GM19043 (cell line): ENCODE measurements around the gene SAYSD1.
A peak's percentile ranks its signal among the peaks of the same experiment; 100 is the strongest.
"Not testable (repeated sequence)": the region's sequence is repeated elsewhere in the genome, so short reads cannot be mapped to it uniquely, and the experiment has no call there.

Experiments
- ATAC-seq: cut with Tn5 transposase; IDR thresholded peaks from one replicate; pipeline ENCODE4 v1.9.1; 2021; ENCODE audit warnings: low read depth; ENCODE audit not compliant: unreplicated experiment

Gene SAYSD1, protein sequence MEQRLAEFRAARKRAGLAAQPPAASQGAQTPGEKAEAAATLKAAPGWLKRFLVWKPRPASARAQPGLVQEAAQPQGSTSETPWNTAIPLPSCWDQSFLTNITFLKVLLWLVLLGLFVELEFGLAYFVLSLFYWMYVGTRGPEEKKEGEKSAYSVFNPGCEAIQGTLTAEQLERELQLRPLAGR

DNA sequence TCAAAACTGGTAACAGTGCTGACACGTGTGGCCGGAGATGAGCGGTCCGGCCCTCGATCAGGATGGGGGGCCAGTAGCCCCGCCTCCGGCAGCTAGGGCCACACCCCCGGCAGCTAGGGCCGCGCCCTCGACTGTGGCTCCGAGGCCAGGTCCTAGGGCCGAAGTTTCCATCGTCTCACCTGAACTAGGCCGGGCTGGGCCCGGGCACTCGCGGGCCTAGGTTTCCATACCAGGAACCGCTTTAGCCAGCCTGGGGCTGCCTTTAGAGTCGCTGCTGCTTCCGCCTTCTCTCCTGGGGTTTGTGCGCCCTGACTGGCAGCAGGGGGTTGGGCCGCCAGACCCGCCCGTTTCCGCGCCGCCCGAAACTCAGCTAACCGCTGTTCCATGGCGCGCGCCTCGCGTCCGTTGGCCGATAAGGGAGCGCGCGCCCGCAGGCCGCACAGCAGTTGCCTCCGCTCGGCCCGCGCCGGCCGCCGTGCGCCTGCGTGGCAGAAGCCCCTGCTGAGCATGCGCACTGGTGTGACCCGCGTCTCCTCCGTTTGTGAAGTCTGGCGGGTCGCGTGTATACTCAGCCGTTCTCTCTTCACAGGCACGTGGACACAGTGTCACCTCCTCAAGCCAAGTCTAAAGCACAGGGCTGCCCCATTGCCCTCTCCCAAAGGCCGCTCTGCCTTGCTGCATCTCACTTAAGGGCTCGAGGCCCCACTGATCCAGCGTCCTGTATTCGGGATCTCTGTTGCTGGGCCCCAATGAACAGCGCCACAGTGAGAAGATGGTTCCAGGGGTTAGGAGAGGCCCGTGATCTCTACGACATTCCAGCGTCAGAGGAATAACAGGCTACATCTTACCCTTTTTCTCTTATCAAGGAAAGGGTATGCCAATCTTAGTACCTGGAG, at the start of gene SAYSD1:
SAYSD1 (minus strand) TSS at position 483 of the 896 bp plus-strand sequence; CDS start at position 386, 97 bp downstream.
- peak; percentile 89 for ATAC-seq

DNA sequence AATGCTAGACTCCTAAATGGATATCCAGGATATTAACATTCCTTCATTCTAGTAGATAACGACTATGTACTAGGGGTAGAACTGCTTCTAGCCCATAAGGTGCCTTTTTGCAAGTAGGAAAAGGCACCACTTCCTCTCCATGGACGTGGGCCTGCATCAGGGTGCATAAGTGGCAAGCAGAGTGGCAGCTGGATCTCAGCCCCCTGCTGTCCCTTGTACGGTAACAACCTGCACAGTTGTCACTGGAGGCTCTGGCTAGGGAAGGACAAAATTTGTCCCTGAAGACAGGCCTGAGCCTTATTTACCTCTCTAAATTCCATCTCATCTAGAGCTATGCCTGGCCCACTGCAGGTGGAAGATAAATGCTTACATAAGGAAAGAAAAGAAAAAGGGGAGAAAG, 42.5 kb upstream of the SAYSD1 start:
- ATAC-seq = no peak

DNA sequence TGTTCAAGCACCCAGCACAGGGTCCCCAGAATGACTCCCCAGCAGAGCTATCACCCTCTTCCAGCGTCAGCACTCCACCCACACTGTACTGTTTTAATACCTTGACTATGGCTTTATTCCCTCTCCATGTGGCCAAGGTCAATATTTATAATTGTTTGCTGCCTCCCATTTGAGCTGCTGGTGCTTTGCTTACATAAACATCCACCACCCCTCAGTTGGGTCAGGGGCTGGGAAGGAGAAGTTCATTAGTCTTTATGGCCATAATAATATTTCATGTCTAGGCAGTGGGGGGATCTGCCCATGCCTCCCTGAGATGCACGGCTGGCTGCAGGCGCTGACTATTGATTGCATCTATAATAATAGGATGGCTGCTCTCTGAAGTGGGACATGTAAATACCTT, 41.8 kb upstream of the SAYSD1 start:
- no peak for ATAC-seq

DNA sequence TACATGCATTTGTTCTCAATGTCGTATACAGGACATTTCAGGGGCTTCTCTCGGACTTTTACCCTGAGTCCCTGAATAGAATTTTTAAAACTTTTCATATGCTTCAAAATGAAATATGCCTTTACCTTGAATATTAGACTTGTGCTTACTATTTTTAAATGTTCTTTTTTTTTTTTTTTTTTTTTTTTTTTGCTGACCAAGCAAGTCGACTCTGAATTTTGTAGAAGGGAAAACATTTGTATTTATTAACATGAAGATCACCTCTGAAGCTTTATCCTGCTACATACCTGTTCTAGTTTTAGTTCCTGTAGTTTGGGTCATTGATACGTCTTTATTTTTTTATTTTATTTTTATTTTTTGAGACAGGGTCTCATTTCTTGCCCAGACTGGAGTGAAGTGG, 39.7 kb upstream of the SAYSD1 start:
- no peak for ATAC-seq

DNA sequence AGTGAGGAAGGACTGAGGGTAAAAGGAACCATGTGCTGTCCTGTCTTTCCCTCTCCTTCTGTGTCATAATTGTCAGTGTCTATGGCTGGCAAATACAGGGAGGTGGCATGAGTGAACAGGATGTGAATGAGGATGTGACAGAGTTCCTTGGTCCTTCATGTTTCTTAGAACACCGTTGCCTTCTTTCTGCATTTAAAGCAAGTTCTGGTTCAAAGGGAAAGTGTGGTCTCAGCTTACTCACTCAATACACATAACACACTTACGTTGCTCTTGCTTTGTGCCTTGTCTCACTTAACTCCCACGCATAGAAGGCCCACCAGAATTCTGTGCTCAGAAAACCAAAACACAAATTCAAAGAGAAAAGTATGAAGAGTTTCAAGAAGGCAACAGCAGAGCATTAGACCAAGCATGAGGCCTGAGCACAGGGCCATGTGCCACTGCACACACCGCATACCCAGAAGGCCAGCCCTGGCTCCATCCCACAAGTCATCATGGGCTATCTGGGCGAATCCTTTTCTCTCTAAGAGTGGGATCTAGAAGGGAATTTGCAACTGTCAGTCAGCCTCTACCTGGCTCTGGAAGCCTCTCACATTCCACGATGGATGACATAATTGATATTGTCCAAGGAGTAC, 38.9 kb upstream of the SAYSD1 start:
- ATAC-seq = no peak

DNA sequence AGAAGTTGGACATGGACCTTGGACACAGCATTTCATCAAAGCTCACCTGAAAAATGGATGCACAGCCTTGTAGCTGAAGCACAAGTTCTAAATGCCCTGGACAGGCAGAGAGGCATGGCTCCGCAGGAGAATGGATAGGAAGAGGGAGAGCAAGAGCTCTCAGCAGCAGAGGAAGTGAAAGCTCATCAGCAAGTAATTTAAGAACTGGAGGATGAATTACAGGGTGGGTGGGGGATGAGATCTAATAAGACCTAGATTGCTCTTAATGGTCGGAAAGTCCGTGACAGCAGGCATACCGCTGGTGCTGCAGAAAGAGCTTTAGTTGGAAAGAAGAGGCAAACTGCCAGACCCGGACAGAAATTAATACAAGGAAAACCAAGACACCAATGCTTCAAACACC, 37.3 kb upstream of the SAYSD1 start:
- no peak for ATAC-seq

DNA sequence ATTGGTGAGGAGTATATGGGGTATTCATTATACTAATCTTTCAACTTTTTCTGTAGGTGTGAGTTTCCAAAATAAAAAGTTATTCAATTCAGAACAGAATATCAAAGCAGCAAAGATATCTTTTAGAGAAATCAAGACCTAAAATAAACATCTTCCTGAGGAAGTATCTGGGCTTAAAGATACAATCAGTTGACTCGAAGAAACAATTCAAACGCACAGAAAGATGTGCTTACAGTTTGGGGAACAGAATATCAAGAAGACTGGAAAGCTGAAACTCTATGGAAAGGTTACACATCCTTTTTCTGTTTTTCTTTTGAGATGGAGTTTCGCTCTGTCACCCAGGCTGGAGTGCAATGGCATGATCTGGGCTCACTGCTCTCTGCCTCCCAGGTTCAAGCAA, 36.2 kb upstream of the SAYSD1 start:
- ATAC-seq = no peak

DNA sequence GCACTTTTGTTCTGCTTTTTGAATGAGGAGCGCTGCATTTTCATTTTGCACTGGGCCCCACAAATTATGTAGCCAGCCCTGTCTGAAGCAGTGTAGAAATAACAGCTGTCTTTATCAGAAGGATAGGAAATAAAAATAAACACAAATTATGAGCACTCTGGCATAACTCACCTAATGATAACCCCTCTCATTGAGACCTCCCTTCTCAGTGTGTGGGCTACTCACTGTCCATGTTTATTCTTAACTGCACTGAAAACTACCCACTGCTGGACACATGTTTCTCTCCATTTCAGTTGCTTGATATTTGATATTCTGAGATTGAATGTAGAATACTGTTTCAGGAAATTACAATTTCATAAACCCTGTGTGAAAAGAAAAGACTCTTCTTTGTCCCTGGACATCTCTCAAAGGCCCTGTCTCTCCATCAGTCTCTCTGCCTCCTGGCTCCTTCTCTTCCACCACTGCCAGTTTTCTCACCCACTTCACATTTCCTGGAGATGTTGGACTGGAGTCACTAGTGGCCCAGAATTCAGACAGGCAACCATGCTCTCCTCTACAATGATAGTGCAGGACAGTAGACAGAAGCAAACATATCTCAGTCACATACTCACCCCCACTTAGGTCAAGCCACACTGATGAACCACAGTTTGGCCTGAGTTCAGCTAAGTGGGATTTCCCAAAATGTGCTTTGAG, 29.6 kb upstream of the SAYSD1 start:
- no peak for ATAC-seq

DNA sequence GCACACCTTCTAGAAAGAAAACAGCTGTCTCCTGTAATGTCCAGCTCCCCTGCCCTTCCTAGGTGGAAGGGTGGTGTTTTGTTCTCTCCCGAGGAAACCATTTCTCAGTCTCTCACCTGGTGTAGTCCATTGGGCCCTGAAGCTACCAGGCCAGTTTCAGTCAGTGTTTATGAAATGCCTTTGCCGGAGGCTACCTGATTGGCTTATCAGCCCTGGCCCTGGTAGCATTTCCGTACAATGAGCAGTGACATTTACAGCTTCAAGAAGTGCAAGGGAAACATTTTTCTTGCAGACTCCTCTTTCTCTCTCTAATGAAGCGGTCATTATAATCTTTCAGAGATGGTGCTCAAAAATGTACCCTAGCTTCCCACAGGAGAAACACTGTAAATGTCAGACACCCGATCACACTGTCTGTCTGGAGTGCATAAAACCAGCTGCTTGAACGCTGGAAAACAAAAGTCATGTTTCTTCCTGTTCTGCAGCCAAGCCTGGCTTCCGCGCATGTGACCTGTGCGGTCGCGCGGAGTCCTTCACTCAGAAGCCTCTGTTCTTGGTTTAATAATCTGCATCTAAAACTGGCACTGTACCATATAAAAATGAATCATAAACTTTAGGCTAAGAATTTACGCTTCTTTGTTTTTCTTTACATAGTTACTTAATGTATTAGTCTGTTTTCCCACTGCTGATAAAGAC, 28.4 kb upstream of the SAYSD1 start:
- no peak for ATAC-seq

DNA sequence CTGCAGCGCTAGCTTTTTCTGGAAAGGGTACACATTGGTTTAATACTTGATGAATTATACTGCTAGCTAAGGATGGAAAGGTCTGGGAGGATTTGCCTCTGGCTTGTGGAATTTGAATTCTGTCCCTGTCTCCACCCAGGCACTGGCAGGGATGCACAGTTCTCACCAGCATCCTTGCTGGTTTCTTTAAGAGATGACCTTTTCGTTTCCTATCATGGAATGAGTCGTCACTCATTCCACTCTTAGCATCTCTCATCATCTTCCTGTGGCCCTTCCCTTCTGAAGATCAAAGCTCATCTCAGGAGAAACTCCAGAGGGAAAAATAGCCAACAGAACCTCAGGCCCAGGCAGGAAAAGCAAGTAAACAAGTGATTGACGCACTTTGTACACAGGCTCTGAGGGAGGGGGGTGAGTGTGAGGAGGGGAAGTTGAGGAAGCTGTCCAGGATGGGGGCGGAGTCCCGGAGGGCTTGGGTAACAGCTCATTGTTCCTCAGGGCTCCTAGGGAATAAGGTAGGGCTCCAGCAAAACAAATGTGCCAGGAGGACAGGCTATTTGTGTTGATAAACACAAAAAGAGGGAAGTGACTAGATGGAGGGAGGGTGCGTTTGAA, 25.7 kb upstream of the SAYSD1 start:
- no peak for ATAC-seq

DNA sequence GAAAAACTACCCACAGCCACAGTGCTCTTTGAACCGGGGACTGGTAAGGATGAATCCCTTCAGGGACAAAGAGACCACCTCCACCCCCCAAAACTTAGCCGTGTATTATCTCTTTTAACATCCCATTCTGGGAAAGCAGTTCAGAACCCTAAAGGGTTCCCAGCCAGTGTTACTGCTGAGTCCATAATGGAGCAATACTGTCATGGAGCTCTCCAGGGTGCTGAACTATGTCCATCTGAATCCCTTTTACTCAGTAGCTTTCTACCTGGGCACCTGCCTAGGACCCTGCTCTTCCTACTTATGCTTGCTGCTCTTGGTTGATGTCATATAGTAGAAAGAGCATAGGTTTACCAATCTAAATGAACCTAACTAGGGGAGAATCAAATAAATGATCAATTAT, 22.3 kb upstream of the SAYSD1 start:
- ATAC-seq = no peak

DNA sequence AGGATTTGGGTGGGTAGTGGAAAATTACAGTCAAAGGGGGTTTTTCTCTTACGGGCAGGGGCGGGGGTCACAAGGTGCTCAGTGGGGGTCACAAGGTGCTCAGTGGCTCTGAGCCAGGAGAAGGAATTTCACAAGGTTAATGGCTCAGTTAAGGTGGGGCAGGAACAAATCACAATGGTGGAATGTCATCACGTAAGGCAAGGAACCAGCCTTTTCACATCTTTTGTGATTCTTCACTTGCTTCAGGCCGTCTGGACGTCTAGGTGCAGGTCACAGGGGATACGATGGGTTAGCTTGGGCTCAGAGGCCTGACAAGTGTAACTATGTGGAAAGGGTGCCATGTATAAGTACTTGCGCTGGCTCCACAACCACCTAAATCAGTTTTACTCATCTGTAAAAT, 21.2 kb upstream of the SAYSD1 start:
- not testable (repeated sequence) for ATAC-seq

DNA sequence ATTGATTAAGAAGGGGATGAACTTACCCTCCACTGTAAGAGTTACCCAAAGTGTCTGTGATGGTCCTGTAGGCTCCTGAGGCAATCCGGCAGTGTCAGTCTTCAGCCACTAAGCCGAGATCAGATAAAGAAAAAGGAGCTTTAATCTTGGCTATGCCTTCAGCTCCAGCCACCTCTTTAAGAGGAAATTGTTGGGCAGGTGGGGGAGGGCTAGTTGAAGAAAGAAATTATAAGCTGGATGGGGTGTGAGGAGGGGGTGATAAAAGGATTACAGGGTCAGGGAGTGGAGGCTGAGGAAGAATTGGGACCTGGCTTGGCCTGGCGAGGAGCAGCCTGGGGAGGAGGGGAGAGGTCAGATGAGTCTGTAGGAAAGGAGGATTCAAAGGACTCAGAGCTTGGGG, 19.8 kb upstream of the SAYSD1 start:
- not testable (repeated sequence) for ATAC-seq

DNA sequence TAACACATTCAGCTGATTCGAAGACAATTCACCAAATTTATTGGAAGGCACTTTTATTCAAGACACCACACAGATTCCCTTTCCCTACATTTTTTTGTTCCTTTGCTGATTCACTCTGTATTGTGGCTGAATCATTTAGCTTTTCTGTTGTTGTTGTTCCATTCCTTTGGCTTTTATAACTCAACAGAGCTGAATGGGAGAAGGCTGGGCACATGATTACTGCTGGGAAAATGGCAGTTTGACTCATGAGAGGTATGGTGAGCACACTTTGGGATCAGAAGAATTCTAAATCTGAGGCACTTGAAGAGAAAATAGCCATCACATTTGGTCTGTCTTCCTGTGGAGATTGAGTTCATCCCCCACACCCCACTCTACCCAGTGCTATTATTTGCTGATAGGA, 15.7 kb upstream of the SAYSD1 start:
- no peak for ATAC-seq

DNA sequence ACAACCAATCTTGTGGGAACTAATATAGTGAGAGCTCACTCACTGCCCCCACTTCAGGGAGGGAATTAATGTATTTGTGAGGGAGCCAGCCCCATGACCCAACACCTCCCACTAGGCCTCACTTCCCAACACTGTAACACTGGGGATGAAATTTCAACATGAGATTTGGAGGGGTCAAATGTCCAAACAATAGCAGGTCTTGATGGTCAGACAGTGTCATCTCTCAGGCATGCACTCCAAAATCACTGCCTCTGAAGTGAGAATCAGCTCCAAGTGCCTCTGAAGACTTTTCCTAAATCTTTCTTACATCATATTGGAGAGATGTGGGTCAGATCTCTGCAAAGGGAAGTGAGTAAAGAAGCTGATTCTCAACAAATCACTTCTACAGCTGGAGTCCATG, 13.8 kb upstream of the SAYSD1 start:
- ATAC-seq = no peak

DNA sequence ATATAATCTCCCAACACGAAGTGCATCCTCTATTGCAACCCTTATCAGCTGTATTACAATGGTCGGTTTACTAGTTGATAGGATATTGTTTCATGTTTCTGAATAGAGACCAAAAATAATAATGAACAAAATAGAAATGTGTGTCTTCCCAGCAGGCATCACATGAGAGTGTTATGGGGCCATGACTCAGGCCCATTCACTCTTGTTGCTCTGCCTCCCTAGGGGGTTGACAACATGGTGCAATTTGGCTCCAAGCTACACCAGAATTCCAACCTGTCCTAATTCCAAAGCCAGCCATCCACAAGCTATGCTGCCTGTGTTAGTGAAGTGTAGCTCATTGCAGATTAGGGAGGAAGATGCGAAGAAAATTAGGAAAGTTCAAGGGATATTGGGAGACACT, 13.1 kb upstream of the SAYSD1 start:
- no peak for ATAC-seq

DNA sequence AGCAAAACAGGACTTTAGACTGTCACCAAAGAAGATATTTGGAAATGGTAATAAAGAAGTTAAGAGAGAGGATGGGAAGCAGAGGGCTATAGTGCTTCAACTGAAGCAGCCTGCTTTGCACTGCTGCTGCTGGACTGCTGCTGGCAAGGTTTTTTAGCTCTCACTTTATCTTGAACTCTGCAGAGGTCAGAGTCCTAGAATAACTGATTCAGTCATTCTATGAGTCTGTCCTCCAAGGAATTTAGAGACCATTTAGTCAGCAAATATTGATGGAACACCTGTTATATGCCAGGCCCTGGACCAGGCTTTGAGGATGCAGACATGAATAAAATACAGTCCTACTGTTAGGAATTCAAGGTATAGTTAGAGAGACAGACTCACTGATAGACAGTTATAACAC, 9.1 kb upstream of the SAYSD1 start:
- no peak for ATAC-seq

DNA sequence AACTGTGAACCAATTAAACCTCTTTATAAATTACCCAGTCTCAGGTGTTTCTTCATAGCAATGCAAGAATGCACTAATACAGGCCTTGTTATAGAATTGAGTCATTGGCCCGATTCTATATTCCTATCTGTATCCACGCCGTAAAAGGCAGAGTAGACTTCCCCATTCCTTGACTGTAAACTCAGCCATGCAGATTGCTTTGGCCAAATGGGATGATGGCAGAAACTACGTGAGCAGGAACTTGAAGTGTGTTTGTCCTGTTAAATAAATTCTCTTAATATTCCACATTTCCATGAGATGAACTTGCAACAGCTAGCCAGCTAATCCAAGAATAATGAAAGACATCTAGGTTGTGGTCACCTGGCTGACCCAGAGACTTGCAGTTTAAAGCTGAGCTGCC, 3.9 kb upstream of the SAYSD1 start:
- ATAC-seq = no peak

DNA sequence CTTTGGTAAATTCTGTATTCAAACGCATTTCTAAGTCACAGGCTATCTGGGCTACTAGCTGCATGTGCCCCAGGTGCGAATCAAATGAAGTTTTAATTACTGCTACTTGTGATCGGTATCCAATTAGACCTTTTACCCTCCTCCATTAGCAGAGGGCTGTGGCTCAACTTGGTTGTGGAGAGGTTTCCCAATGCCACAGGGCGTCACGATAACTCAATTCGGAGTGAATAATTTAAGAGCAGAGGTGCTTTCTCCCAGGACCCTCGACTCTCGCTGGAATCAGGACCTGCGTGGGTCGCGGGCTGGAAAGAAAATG, 640 bp downstream of the SAYSD1 start:
- peak; percentile 13 for ATAC-seq

DNA sequence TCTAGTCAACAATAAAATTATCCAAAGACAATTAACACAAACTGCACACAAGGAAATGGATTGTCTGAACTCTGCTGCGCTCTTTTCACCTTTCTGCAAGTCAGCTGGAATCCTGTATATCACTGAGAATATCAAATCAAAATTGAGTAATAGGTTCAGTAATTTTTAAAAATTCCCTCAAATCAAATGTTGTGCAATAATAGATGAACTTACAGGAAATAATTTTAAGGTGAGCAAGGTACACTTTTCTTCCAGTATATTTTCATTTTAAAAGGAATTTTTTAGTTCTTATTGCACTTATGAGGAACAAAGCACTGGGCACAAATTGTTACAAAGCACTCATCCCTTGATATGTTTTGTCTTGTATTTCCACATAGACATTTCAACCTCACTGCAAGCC, 1.2 kb downstream of the SAYSD1 start:
- ATAC-seq = no peak
